H1 (cell line): Measurements from ENCODE around the gene RIBC2. TPM values are rescaled to one million over a fixed set of nuclear protein-coding genes. Genes with fewer than 3 reads are reported as not detected.

ENCODE experiments used
- CTCF ChIA-PET: fragments of 300-600 bp; sonication (Branson Sonifier 250); formaldehyde crosslinking; loops from one replicate; lab custom pipeline; 2021; ENCODE audit not compliant: partially characterized antibody; lab: Charles Lee
- POLR2A ChIA-PET: fragments of 300-600 bp; sonication (Branson Sonifier 250); formaldehyde crosslinking; loops from one replicate; lab custom pipeline; 2021; ENCODE audit warnings: inconsistent platforms; ENCODE audit not compliant: partially characterized antibody; lab: Charles Lee
- DNase-seq, 2 experiments: peaks; one replicate each; pipeline versions ENCODE4 v3.0.0 to v3.0.0-alpha.2; 2010 to 2022; ENCODE audit warnings: low spot score in 2 of 2, low read depth in 1 of 2, mixed read lengths in 1 of 2
- FAIRE-seq: peaks from 2 replicates; lab custom pipeline; 2011; peaks lifted over from hg19 to GRCh38; lab: Jason Lieb, UNC
- H2AFZ ChIP-seq: 2 replicates; pipeline ENCODE4 v1.8.1; 2012; ENCODE audit warnings: low read length, inconsistent platforms
- H2AK5ac ChIP-seq: 2 replicates; pipeline ENCODE4 v1.6.1; 2013; ENCODE audit warnings: low read depth, low read length
- H2BK120ac ChIP-seq: replicated peaks from 2 replicates; pipeline ENCODE3; 2013; ENCODE audit warnings: low read depth, low read length, inconsistent platforms
- H2BK12ac ChIP-seq: 2 replicates; pipeline ENCODE4 v1.6.1; 2013; ENCODE audit warnings: low read depth, low read length
- H2BK15ac ChIP-seq: 2 replicates; pipeline ENCODE4 v1.6.1; 2013; ENCODE audit warnings: low read length
- H2BK20ac ChIP-seq: 2 replicates; pipeline ENCODE4 v1.6.1; 2013; ENCODE audit warnings: low read length
- H2BK5ac ChIP-seq: 2 replicates; pipeline ENCODE4 v1.6.1; 2013; ENCODE audit warnings: low read depth, low read length
- H3K14ac ChIP-seq: 2 replicates; pipeline ENCODE4 v1.6.1; 2013; ENCODE audit warnings: inconsistent platforms; ENCODE audit not compliant: insufficient read length
- H3K18ac ChIP-seq: 2 replicates; pipeline ENCODE4 v1.6.1; 2013; ENCODE audit warnings: low read length; ENCODE audit errors: extremely low read depth
- H3K23ac ChIP-seq: 2 replicates; pipeline ENCODE4 v1.6.1; 2013; ENCODE audit warnings: inconsistent platforms; ENCODE audit not compliant: insufficient read length
- H3K23me2 ChIP-seq: 2 replicates; pipeline ENCODE4 v1.6.1; 2013; ENCODE audit warnings: low read depth, low read length
- H3K27ac ChIP-seq: 2 replicates; pipeline ENCODE4 v1.6.1; 2011; ENCODE audit warnings: low read depth, low read length, inconsistent platforms
- H3K27me3 ChIP-seq, 4 experiments: replicated peaks in 1 of 4; 1 replicate in 1 of 4; 2 replicates in 3 of 4; pipeline versions ENCODE4 v1.6.1 to v1.8.1; 2011 to 2013; ENCODE audit warnings: low read length in 3 of 4, mild to moderate bottlenecking in 3 of 4, inconsistent platforms in 2 of 4, mixed read lengths in 2 of 4, moderate library complexity in 1 of 4; ENCODE audit not compliant: control insufficient read depth in 3 of 4, insufficient read depth in 3 of 4; ENCODE audit errors: extremely low read depth in 1 of 4
- H3K36me3 ChIP-seq, 4 experiments: 2 replicates each; pipeline versions ENCODE4 v1.6.1 to v1.8.1; 2011 to 2013; ENCODE audit warnings: mild to moderate bottlenecking in 4 of 4, low read length in 3 of 4, moderate library complexity in 2 of 4, control low read depth in 1 of 4, inconsistent platforms in 1 of 4; ENCODE audit not compliant: insufficient read depth in 4 of 4, control insufficient read depth in 2 of 4
- H3K4ac ChIP-seq: replicated peaks from 2 replicates; pipeline ENCODE3; 2013; ENCODE audit warnings: low read length, low read depth, mixed read lengths, inconsistent platforms; ENCODE audit not compliant: insufficient read length
- H3K4me1 ChIP-seq, 4 experiments: replicated peaks in 1 of 4; 1 replicate in 1 of 4; 2 replicates in 3 of 4; pipeline versions ENCODE4 v1.6.1 to v1.8.1; 2011 to 2013; ENCODE audit warnings: low read length in 3 of 4, inconsistent platforms in 2 of 4, mixed read lengths in 1 of 4; ENCODE audit not compliant: insufficient read depth in 4 of 4, control insufficient read depth in 3 of 4
- H3K4me2 ChIP-seq, 2 experiments: 2 replicates each; pipeline versions ENCODE4 v1.6.1 to v1.8.1; 2011 to 2013; ENCODE audit warnings: low read depth in 2 of 2, low read length in 2 of 2, control low read depth in 1 of 2, inconsistent platforms in 1 of 2, mild to moderate bottlenecking in 1 of 2; ENCODE audit not compliant: insufficient read depth in 1 of 2
- H3K4me3 ChIP-seq, 4 experiments: fragments of 200-600, 300-600 bp in 1 of 4; sonication (generic), shearing (Covaris generic), sonication (Bioruptor Twin) in 1 of 4; 2 replicates each; pipeline versions ENCODE4 v1.5.1 to v1.8.1; 2011 to 2016; ENCODE audit warnings: low read length in 4 of 4, low read depth in 3 of 4, control low read depth in 2 of 4, inconsistent platforms in 2 of 4, mild to moderate bottlenecking in 2 of 4, mixed read lengths in 1 of 4, moderate library complexity in 1 of 4; ENCODE audit not compliant: insufficient read depth in 2 of 4; ENCODE audit errors: extremely low read depth in 1 of 4
- H3K56ac ChIP-seq: replicated peaks from 2 replicates; pipeline ENCODE3; 2013; ENCODE audit warnings: low read depth, mild to moderate bottlenecking, mixed read lengths, low read length, inconsistent platforms; ENCODE audit not compliant: insufficient read length
- H3K79me1 ChIP-seq: 2 replicates; pipeline ENCODE4 v1.6.1; 2013; ENCODE audit warnings: low read depth, low read length, control low read depth
- H3K79me2 ChIP-seq, 2 experiments: 2 replicates each; pipeline versions ENCODE4 v1.6.1 to v1.8.1; 2012 to 2013; ENCODE audit warnings: low read length in 2 of 2, mild to moderate bottlenecking in 2 of 2, inconsistent platforms in 1 of 2; ENCODE audit not compliant: insufficient read depth in 2 of 2, control insufficient read depth in 1 of 2
- H3K9ac ChIP-seq, 4 experiments: replicated peaks in 1 of 4; 1 replicate in 1 of 4; 2 replicates in 3 of 4; pipeline versions ENCODE4 v1.6.1 to v1.8.1; 2011 to 2013; ENCODE audit warnings: low read depth in 3 of 4, low read length in 3 of 4, control low read depth in 2 of 4, mild to moderate bottlenecking in 2 of 4, moderate library complexity in 2 of 4, inconsistent platforms in 1 of 4; ENCODE audit errors: extremely low read depth in 1 of 4
- H3K9me3 ChIP-seq, 2 experiments: 2 replicates each; pipeline versions ENCODE4 v1.6.1 to v1.8.1; 2012 to 2013; ENCODE audit warnings: mild to moderate bottlenecking in 2 of 2, moderate library complexity in 2 of 2, control low read depth in 1 of 2, inconsistent platforms in 1 of 2, low read depth in 1 of 2, low read length in 1 of 2, mixed read lengths in 1 of 2; ENCODE audit not compliant: insufficient read depth in 2 of 2
- H4K20me1 ChIP-seq, 2 experiments: replicated peaks in 1 of 2; 2 replicates each; pipeline versions ENCODE3 to v1.8.1; 2011 to 2013; ENCODE audit warnings: inconsistent platforms in 2 of 2, low read length in 2 of 2, mild to moderate bottlenecking in 1 of 2; ENCODE audit not compliant: insufficient read depth in 2 of 2, control insufficient read depth in 1 of 2
- H4K5ac ChIP-seq: 2 replicates; pipeline ENCODE4 v1.6.1; 2013; ENCODE audit warnings: low read length, low read depth, mixed read lengths, inconsistent platforms; ENCODE audit not compliant: insufficient read length
- H4K8ac ChIP-seq: 2 replicates; pipeline ENCODE4 v1.8.0; 2013; ENCODE audit warnings: mild to moderate bottlenecking, moderate library complexity, low read length, inconsistent platforms; ENCODE audit not compliant: insufficient read depth; ENCODE audit errors: extremely low read depth
- H4K91ac ChIP-seq: replicated peaks from 2 replicates; pipeline ENCODE3; 2013; ENCODE audit warnings: low read length, mixed read lengths, inconsistent platforms; ENCODE audit not compliant: insufficient read length
- BCL11A ChIP-seq, 2 experiments: IDR thresholded peaks; one replicate each; pipeline ENCODE4 v1.6.1; 2011; ENCODE audit warnings: low read depth in 2 of 2, low read length in 2 of 2, mild to moderate bottlenecking in 2 of 2
- BRCA1 ChIP-seq: IDR thresholded peaks from 2 replicates; pipeline ENCODE4 v1.6.1; 2012; ENCODE audit warnings: low read depth, low read length, improper control_type of control experiment
- CBX8 ChIP-seq: fragments of 300-800, 300-1000 bp; sonication (generic); IDR thresholded peaks from 2 replicates; pipeline ENCODE4 v1.7.1; 2016; ENCODE audit warnings: low read depth, low read length, borderline replicate concordance
- CTBP2 ChIP-seq: IDR thresholded peaks from 2 replicates; pipeline ENCODE4 v1.7.0; 2011; ENCODE audit warnings: borderline replicate concordance, mild to moderate bottlenecking, moderate library complexity, mixed read lengths, low read length; ENCODE audit not compliant: insufficient read depth, insufficient read length
- HDAC6 ChIP-seq: IDR thresholded peaks from one replicate; pipeline ENCODE4 v1.7.1; 2012; ENCODE audit warnings: low read depth, mild to moderate bottlenecking, inconsistent platforms, low read length, moderate library complexity
- SP4 ChIP-seq: IDR thresholded peaks from 2 replicates; pipeline ENCODE4 v1.6.1; 2012; ENCODE audit warnings: low read length, inconsistent platforms
- WGBS, 2 experiments: shearing (Covaris generic) in 1 of 2; methylation state at CpG; one replicate each; pipeline versions ENCODE4 v1.1.6 to v1.1.7; 2013 to 2015; ENCODE audit warnings: low lambda C conversion rate in 2 of 2, mixed read lengths in 2 of 2, inconsistent platforms in 1 of 2, low coverage in 1 of 2, missing lambda C conversion rate in 1 of 2; ENCODE audit not compliant: insufficient replicate concordance in 2 of 2, insufficient coverage in 1 of 2, insufficient read length in 1 of 2; ENCODE audit errors: extremely low coverage in 1 of 2, missing lambda C conversion rate in 1 of 2; 5-methylcytosine and 5-hydroxymethylcytosine counted together
- polyA plus RNA-seq, 7 experiments: library from polyadenylated mRNA; depleted of rRNA in 3 of 7; stranded (reverse) in 5 of 7; unstranded in 2 of 7; fragments of >200 nt in 5 of 7; fragments of 200-250 nt in 2 of 7; gene quantifications; 1 replicate in 5 of 7; 2 replicates in 1 of 7; 4 replicates in 1 of 7; pipeline versions ENCODE4 v1.2.1 to v1.2.3, GENCODE V29; 2011 to 2013; ENCODE audit warnings: missing spikeins in 2 of 7, mixed read lengths in 2 of 7
- total RNA-seq: library from RNA; stranded (reverse); fragmentation: NEBNext Ultra II Directional; extraction: Animal tissue kit (Norgen Biotek cat#: 25700); gene quantifications from 2 replicates; pipeline ENCODE4 v1.2.1, GENCODE V29; 2021

The RIBC2 gene
- total and polyA plus RNA-seq, 2 of the 8 experiments (the other 6 are each of a cell fraction or from before 2014, with no cell fraction given): 0.79 to 2.1 TPM

DNA sequence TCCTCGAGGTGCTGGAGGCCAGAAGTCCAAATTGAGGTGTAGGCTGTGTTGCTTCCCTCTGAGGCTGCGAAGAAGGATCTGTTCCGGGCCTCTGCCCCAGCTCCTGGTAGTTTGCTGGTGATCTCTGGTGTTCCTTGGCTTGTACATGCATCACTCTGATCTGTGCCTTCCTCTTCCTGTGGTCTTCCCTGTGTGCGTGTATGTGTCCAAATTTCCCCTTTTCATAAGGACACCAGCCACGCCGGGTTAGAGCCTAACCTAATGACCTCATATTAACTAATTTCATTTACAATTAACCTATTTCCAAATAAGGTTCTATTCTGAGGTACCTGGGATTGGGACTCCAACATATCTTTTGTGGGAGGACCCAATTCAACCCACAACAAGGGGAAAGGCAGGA lies 21.5 kb downstream of the RIBC2 start:
- WGBS, 2 experiments: 96% methylated on average over 6 of the region's 6 CpGs; no CpG with 5 or more reads in 1 of the 2 experiments
- Histone ChIP-seq H4K5ac (no peak overlapping the region), H4K20me1 (peaks cover 0 to 2% of the 10 kb centered on the region in 2 experiments), H3K27me3 (no peaks in the 10 kb centered on the region), H3K4ac (no peak overlapping the region), H3K9me3 (no peaks in the 10 kb centered on the region), H2BK120ac (no peak overlapping the region), H2BK20ac (peak overlapping the region; percentile 57; the same call in 1 of the 2 replicates), H3K9ac (no peak overlapping the region), H3K23me2 (no peaks in the 10 kb centered on the region), H3K79me2 (no peaks in the 10 kb centered on the region), H2AFZ (0 out of 2 replicates have a peak overlapping the region, but pooled peaks have one; percentile 93), H3K56ac (no peak overlapping the region), H3K4me2 (no peak overlapping the region), H3K14ac (no peak overlapping the region), H3K18ac (no peak overlapping the region), H3K4me3 (no peak overlapping the region), H4K91ac (no peak overlapping the region), H3K36me3 (no peaks in the 10 kb centered on the region), H3K4me1 (peaks cover 0 to 5% (median 0%) of the 10 kb centered on the region in 4 experiments; a peak in 1 of 7 replicates), H2BK12ac (no peak overlapping the region), H3K79me1 (no peaks in the 10 kb centered on the region), H3K27ac (no peak overlapping the region), H4K8ac (no peak overlapping the region), H2BK5ac (no peak overlapping the region), H3K23ac (no peak overlapping the region), H2AK5ac (peak overlapping the region; percentile 2; the same call in 1 of the 2 replicates), H2BK15ac (peak overlapping the region; percentile 74; the same call in 1 of the 2 replicates)
- ChIA-PET POLR2A (no interaction called here), CTCF (interaction anchor here (0.8 to 2.7 kb wide), 6 partner anchors 10 to 165 kb away, joined by 3 to 7 read pairs (median 4); no protein-coding TSS in a partner anchor)
- FAIRE-seq: no peak
- DNase-seq: no peak
- TF ChIP-seq BCL11A (IDR thresholded peaks at IDR 0.05; ENCODE audit: low read depth in 2 of 2, low read length in 2 of 2): no peak
- TF ChIP-seq SP4: no peak
- no peak for TF ChIP-seq CTBP2
- TF ChIP-seq BRCA1: no peak
- TF ChIP-seq HDAC6: no peak
- no peak for TF ChIP-seq CBX8
